Measurements from ENCODE around the gene OR2G6.
"Not testable (repeated sequence)": the region's sequence is repeated elsewhere in the genome, so short reads cannot be mapped to it uniquely, and the experiment has no call there.

Gene OR2G6

GRCh38 chr1:248565530-248566373 lies 57.9 kb downstream of the OR2G6 start:
- POLR2A ChIA-PET; DNase-seq (ENCODE audit: extremely low spot score); CTCF ChIA-PET: not testable (repeated sequence)

GRCh38 chr1:248569049-248569448 lies 61.2 kb downstream of the OR2G6 start:
- DNase-seq (ENCODE audit: extremely low spot score); POLR2A ChIA-PET: not testable (repeated sequence)

GRCh38 chr1:248570811-248571210 lies 62.9 kb downstream of the OR2G6 start:
- DNase-seq (ENCODE audit: extremely low spot score); CTCF ChIA-PET; POLR2A ChIA-PET: not testable (repeated sequence)

More at GRCh38 chr1:248569049-248569448, 61.2 kb downstream of the OR2G6 start:
- CTCF ChIA-PET = not testable (repeated sequence)

GRCh38 chr1:248572049-248572448 lies 64.2 kb downstream of the OR2G6 start:
- POLR2A ChIA-PET; CTCF ChIA-PET; DNase-seq (ENCODE audit: extremely low spot score): not testable (repeated sequence)

GRCh38 chr1:248573856-248574255 lies 66.0 kb downstream of the OR2G6 start:
- POLR2A ChIA-PET; CTCF ChIA-PET; DNase-seq (ENCODE audit: extremely low spot score): not testable (repeated sequence)

- DNase-seq (ENCODE audit: extremely low spot score); POLR2A ChIA-PET; CTCF ChIA-PET: not testable (repeated sequence)
Measured at GRCh38 chr1:248574657-248575056, 66.8 kb downstream of the OR2G6 start, which contains the start of gene OR2T34. Gene OR2T34, minus strand, starts transcription at chr1:248574757. Its CDS starts 0 bp downstream, at chr1:248574757.

GRCh38 chr1:248576260-248576980 lies 68.5 kb downstream of the OR2G6 start:
- no peak for TF ChIP-seq CTCF (IDR thresholded peaks at IDR 0.05; ENCODE audit: control extremely low read depth, extremely low read depth, low read depth, missing control alignments)
- ChIA-PET POLR2A (no interaction called here), CTCF (no interaction called here)
- no peak for DNase-seq (ENCODE audit: extremely low spot score)

Data from GM10248 (cell line).